BJ (cell line): Measurements from ENCODE around the gene PACSIN2. TPM values are rescaled to one million over a fixed set of nuclear protein-coding genes. Genes with fewer than 3 reads are reported as not detected.
"Not testable (repeated sequence)": the region's sequence is repeated elsewhere in the genome, so short reads cannot be mapped to it uniquely, and the experiment has no call there.

Experiments
- CTCF ChIA-PET: fragments of 350-600 bp; formaldehyde crosslinking; extraction: SDS; loops from one replicate; lab custom pipeline; 2021; ENCODE audit warnings: antibody characterized with exemption, inconsistent platforms; lab: Yijun Ruan, JAX
- POLR2A ChIA-PET: fragments of 300-600 bp; sonication (Branson Sonifier 250); formaldehyde crosslinking; extraction: SDS; loops from one replicate; lab custom pipeline; 2021; ENCODE audit warnings: antibody characterized with exemption; lab: Charles Lee
- DNase-seq: peaks from one replicate; pipeline ENCODE4 v3.0.0-alpha.2; 2011; ENCODE audit warnings: low read depth
- H3K27me3 ChIP-seq: 2 replicates; pipeline ENCODE4 v1.6.0; 2011; ENCODE audit warnings: low read length; ENCODE audit not compliant: control insufficient read depth, insufficient read depth
- H3K36me3 ChIP-seq: 2 replicates; pipeline ENCODE4 v1.5.1; 2011; ENCODE audit warnings: low read length; ENCODE audit not compliant: control insufficient read depth, insufficient read depth
- H3K4me3 ChIP-seq: 2 replicates; pipeline ENCODE4 v1.5.1; 2011; ENCODE audit warnings: low read depth, mild to moderate bottlenecking, control low read depth, low read length
- polyA plus RNA-seq: library from polyadenylated mRNA; depleted of rRNA; stranded (reverse); fragments of >200 nt; gene quantifications from 2 replicates; pipeline ENCODE4 v1.2.3, GENCODE V29; 2011
- TF ChIP-seq, protein P1 (sequence below): IDR thresholded peaks from 2 replicates; pipeline ENCODE4 v1.5.1; 2011; ENCODE audit warnings: low read depth, mild to moderate bottlenecking, control low read depth, inconsistent platforms, low read length, moderate library complexity; ENCODE audit not compliant: insufficient read depth

The PACSIN2 gene
- polyA plus RNA-seq, 1 experiment, result 86.3 TPM

DNA sequence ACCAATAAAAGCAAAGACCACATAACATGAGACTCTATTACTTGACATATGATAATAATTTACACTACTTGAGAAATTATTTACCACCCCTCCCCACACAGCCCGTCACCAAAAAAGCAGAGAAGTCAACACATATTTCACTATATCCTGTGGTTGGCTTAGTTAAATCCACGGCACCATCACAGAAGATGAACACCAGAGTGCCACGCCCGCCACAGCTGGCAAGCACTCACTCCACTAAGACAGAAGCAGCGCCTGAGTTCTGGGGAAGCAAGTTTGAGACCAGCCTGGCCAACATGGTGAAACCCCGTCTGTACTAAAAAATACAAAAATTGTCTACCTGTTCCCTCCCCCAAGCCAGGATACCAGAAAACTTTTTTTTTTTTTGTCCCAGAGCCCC is 53.1 kb downstream of the PACSIN2 start:
- DNase-seq, result no peak
- H3K27me3 ChIP-seq, result no peaks in the 10 kb centered on the region
- no peak overlapping the region for H3K4me3 ChIP-seq
- H3K36me3 ChIP-seq, result peaks cover 1% of the 10 kb centered on the region
- ChIA-PET CTCF (interaction anchor here (0.6 kb wide), 1 partner anchor 18 kb away, joined by 3 read pairs; no protein-coding TSS in a partner anchor), POLR2A (no interaction called here)
- TF ChIP-seq, protein P1, sequence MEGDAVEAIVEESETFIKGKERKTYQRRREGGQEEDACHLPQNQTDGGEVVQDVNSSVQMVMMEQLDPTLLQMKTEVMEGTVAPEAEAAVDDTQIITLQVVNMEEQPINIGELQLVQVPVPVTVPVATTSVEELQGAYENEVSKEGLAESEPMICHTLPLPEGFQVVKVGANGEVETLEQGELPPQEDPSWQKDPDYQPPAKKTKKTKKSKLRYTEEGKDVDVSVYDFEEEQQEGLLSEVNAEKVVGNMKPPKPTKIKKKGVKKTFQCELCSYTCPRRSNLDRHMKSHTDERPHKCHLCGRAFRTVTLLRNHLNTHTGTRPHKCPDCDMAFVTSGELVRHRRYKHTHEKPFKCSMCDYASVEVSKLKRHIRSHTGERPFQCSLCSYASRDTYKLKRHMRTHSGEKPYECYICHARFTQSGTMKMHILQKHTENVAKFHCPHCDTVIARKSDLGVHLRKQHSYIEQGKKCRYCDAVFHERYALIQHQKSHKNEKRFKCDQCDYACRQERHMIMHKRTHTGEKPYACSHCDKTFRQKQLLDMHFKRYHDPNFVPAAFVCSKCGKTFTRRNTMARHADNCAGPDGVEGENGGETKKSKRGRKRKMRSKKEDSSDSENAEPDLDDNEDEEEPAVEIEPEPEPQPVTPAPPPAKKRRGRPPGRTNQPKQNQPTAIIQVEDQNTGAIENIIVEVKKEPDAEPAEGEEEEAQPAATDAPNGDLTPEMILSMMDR, result no peak

DNA sequence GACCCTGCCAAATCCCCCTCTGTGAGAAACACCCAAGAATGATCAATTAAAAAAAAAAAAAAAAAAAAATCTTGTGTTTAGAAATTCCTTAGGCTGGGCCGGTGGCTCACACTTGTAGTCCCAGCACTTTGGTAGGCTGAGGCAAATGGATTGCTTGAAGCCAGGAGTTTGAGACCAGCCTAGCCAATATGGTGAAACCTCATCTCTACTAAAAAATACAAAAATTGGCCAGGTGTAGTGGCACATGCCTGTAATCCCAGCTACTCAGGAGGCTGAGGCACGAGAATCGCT is 53.6 kb downstream of the PACSIN2 start:
- POLR2A ChIA-PET, H3K36me3 ChIP-seq, H3K4me3 ChIP-seq, DNase-seq, H3K27me3 ChIP-seq: not testable (repeated sequence)
- CTCF ChIA-PET, result interaction anchor here (0.6 kb wide), 1 partner anchor 18 kb away, joined by 3 read pairs; no protein-coding TSS in a partner anchor

- no peak for DNase-seq
- CTCF ChIA-PET, result no interaction called here
- TF ChIP-seq, protein P1, result no peak
- Histone ChIP-seq H3K36me3 (peaks cover 1% of the 10 kb centered on the region), H3K27me3 (no peaks in the 10 kb centered on the region), H3K4me3 (no peak overlapping the region)
- POLR2A ChIA-PET, result no interaction called here
Measured at GRCh38 chr22:42960531-42961399, 54.2 kb downstream of the PACSIN2 start.

- Histone ChIP-seq H3K36me3 (no peaks in the 10 kb centered on the region; the same call in 1 of the 2 replicates), H3K4me3 (no peak overlapping the region), H3K27me3 (no peaks in the 10 kb centered on the region)
- DNase-seq, result no peak
- TF ChIP-seq, protein P1, result no peak
- POLR2A ChIA-PET, result no interaction called here
- CTCF ChIA-PET, result interaction anchor here (0.6 kb wide), 1 partner anchor 28 kb away, joined by 3 read pairs; no protein-coding TSS in a partner anchor
Measured at GRCh38 chr22:42959576-42960509, 55.1 kb downstream of the PACSIN2 start.

- no peak for DNase-seq
- CTCF ChIA-PET, result no interaction called here
- POLR2A ChIA-PET, result no interaction called here
- H3K36me3 ChIP-seq, result no peaks in the 10 kb centered on the region; the same call in 1 of the 2 replicates
- TF ChIP-seq, protein P1, result no peak
- H3K4me3 ChIP-seq, result no peak overlapping the region
- no peaks in the 10 kb centered on the region for H3K27me3 ChIP-seq
Measured at GRCh38 chr22:42958937-42959336, 56.0 kb downstream of the PACSIN2 start.
